ENCODE data around the gene EFCAB13.

EFCAB13 gene

GRCh38 chr17:47323382-47324223 is at the start of gene EFCAB13:
Gene EFCAB13 (plus strand): TSS chr17:47323955. CDS start chr17:47328354, 4,399 bp downstream.
- DNase-seq (ENCODE audit: low read depth in 2 of 2) = peak; percentile 49 to 61

- no peak for DNase-seq (ENCODE audit: low read depth in 2 of 2)
Observed at GRCh38 chr17:47274319-47275069, 49.3 kb upstream of the EFCAB13 start.

- DNase-seq (ENCODE audit: low read depth in 2 of 2) = no peak
Observed at GRCh38 chr17:47275245-47275984, 48.3 kb upstream of the EFCAB13 start.

GRCh38 chr17:47276444-47276843 is 47.3 kb upstream of the EFCAB13 start:
- no peak for DNase-seq (ENCODE audit: low read depth in 2 of 2)

- no peak for DNase-seq (ENCODE audit: low read depth in 2 of 2)
Observed at GRCh38 chr17:47276868-47277267, 46.9 kb upstream of the EFCAB13 start.

GRCh38 chr17:47277921-47278320 is 45.8 kb upstream of the EFCAB13 start:
- no peak for DNase-seq (ENCODE audit: low read depth in 2 of 2)

GRCh38 chr17:47278561-47278960 is 45.2 kb upstream of the EFCAB13 start:
- DNase-seq (ENCODE audit: low read depth in 2 of 2) = no peak

GRCh38 chr17:47279062-47279801 is 44.5 kb upstream of the EFCAB13 start:
- no peak for DNase-seq (ENCODE audit: low read depth in 2 of 2)

- no peak for DNase-seq (ENCODE audit: low read depth in 2 of 2)
Observed at GRCh38 chr17:47280072-47280811, 43.5 kb upstream of the EFCAB13 start.

GRCh38 chr17:47281216-47281615 is 42.5 kb upstream of the EFCAB13 start:
- DNase-seq (ENCODE audit: low read depth in 2 of 2) = no peak

GRCh38 chr17:47285003-47285402 is 38.8 kb upstream of the EFCAB13 start:
- no peak for DNase-seq (ENCODE audit: low read depth in 2 of 2)

- no peak for DNase-seq (ENCODE audit: low read depth in 2 of 2)
Observed at GRCh38 chr17:47286198-47286914, 37.4 kb upstream of the EFCAB13 start.

- DNase-seq (ENCODE audit: low read depth in 2 of 2) = no peak
Observed at GRCh38 chr17:47287068-47287467, 36.7 kb upstream of the EFCAB13 start.

GRCh38 chr17:47287639-47288038 is 36.1 kb upstream of the EFCAB13 start:
- no peak for DNase-seq (ENCODE audit: low read depth in 2 of 2)

- DNase-seq (ENCODE audit: low read depth in 2 of 2) = no peak
Observed at GRCh38 chr17:47288531-47289116, 35.1 kb upstream of the EFCAB13 start.

- DNase-seq (ENCODE audit: low read depth in 2 of 2) = no peak
Observed at GRCh38 chr17:47289302-47289701, 34.5 kb upstream of the EFCAB13 start.

GRCh38 chr17:47290870-47291241 is 32.9 kb upstream of the EFCAB13 start:
- no peak for DNase-seq (ENCODE audit: low read depth in 2 of 2)

GRCh38 chr17:47291242-47291873 is 32.4 kb upstream of the EFCAB13 start:
- DNase-seq (ENCODE audit: low read depth in 2 of 2) = no peak

GRCh38 chr17:47292206-47292605 is 31.5 kb upstream of the EFCAB13 start:
- DNase-seq (ENCODE audit: low read depth in 2 of 2) = no peak

All from activated CD4-positive, alpha-beta T cell treated with anti-CD3 and anti-CD28 coated beads for 24 hours (primary cell).